ENCODE data around the gene PDIA5.
A peak's percentile ranks its signal among the peaks of the same experiment; 100 is the strongest.
"Not testable (repeated sequence)": the region's sequence is repeated elsewhere in the genome, so short reads cannot be mapped to it uniquely, and the experiment has no call there.

The PDIA5 gene

DNA sequence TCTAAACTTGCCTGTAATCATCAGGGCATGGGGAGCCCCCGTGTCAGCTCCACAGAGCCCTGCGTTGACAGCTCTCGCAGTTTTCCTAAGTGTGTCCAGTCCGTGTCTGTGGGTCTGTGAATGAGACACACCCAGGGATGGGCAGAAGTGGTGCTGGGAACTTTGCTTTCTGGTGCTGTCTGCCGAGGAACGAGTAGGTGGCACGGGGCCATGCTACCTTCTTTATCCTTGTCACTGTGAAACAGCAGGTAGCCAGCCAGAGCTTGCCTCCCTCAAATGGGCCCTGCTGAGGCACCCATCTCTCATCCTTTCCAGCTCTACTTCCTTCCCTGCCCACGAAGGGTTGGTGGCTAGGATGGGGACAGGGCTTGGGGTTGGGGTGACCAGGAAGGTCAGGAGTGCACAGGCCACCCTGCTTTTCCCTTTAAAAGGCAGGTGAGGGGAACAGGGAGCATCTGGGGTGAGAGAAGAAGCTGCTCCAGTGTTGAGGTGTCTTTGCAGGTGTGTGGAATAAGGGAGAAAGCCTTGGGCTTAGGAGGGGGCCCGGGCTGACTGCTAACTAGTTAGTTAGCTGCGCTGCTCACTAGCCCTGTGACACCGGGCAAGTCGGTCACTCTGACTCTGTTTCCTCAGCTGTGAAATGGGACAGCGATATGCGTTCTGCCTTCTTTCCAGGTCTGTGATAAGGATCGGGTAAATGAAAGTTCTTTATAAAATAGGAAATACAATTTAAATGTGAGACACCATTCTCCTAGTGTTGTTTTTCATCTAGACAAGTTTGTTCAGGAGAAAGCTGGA is 27.9 kb downstream of the PDIA5 start:
- no peak for DNase-seq

DNA sequence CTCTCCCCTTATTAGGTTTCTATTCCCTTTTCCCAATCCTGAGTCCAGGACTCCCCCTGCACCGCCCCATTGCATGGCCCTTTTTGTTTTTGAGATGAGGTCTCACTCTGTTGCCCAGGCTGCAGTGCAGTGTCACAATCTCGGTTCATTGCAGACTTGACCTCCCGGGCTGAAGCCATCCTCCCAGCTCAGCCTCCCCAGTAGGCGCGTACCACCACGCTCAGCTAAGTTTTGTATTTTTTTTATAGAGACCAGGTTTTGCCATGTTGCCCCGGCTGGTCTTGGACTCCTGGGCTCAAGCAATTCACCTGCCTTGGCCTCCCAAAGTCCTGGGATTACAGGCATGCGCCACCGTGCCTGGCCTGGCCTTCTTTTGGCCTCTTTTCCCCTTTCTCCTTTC is 29.3 kb downstream of the PDIA5 start:
- DNase-seq, result no peak

DNA sequence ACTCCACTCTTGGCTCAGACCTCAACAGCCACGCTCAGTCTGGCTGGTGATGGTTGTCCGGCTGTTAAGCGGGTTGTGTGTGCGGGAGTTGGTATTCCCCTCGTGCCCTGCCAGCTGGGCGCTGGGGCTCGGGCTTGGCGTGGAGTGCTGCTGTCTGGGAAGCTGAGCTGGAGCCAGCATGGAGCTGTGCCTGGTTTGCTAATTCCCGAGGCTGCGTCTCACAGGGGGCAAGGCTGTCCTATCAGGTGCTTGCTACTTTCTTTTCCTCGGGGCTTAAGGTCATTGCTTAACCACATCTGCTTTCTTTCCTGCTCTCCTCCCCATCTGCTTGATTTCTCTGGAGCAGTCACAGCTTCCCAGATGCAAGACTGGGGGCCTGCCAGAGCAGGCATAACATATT is 29.9 kb downstream of the PDIA5 start:
- DNase-seq, result no peak

DNA sequence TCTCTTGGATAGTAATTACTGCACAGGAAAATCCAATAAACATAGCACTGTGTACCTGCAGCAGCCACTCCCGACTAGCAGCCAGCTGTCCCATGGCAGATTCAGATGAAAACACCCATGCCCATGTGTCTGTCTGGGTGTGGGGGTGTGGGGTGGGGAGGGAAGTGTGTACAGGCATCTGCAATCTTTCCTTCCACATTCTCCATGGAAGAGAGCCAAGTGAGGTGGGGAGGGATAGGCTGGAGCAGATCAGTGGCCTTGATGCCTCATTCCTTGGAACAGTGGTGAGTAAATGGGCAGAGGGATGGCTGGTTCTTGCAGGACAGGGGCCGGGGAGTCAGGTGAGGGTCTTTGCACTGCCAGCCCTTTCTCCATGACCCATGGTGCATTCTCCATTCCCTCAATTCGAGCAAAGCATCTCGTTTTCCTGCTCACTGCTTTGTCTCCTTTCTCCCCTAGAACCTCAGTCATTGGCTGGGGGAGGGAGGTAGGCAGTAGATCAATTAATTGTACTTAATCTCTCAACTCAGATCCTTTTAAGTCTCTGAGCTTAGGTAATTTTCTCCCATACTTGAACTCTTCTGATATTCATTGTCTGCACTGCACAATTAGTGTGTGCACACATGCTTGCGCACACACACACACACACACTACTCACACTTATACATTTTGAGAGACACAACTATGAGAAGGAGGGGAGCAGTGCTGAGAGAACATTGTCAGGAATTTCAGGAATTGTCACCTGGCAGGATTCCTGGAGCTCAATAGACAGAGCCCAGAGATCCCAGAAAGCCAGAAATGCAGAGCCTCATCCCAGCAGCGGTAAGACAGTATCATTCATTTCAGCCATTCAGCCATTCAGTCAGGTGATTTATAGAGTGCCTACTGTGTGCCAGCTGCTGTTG is 31.9 kb downstream of the PDIA5 start:
- DNase-seq, result peak; percentile 19

DNA sequence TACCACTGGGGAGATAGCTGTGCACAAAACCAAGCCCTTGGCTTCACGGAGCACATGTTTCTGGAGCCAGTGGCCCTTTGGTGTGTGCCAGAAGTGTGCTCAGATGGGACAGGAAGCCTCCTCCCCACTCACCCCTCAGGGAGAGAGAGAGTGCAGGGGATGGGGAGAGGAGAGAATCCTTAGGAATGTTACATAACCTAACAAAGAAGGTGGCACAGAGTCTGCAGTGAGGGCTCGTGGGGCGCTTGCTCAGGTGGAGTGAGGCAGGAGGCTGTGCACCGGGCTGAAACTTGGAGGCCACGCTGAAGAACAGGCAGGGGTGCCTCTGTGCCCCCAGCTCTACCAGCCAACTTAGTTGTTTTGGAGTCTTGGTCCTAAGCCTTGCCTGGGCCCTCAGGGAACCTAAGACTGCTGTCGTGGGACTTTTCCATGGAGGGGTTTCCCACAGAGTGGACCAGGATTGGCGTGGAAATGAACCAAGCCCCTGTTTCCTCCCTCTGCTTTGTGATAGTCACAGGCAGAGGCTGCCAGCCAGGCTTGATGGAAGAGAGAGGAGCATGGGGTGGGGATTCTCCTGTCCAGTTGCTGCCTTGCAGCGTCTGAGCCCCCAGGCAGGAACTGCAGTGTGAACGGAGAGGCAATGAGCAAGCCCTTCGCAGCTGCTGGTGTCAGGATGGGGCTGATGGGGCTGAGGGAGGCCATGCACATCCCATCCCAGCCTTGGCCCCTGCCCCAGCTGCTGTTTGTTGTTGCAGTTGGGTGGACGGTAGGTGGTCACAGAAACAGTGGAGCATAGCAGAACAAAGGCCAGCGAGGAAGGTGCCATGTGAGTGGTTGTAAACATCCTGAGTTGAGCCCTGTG is 32.7 kb downstream of the PDIA5 start:
- DNase-seq, result no peak

DNA sequence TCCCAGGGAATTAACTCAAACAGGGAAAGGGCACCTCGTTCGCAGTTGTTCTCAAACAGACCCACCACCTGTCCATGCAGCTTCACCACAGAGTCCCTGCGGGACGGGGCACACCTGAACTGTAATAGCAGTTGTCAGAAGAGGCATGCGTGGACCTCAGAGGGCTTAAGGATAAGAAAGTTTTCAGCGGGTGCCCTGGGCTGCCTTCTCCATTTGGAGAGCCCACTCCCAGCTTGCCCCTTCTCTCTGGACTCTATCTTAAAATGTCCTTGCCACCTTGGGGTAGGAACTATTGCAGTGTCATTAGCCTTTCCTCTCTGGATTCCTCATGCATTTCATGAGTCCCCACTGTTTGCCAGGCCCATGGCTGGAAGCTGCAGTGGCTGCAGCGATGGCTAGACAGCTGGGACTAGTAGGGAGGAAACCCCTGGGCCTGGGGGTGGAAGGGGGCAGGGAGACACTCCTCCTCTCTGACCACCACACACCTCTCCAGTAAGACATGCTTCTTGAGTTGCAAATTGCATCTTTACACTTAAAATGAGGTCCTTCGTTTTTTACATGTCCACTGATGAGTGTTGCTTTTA is 33.5 kb downstream of the PDIA5 start:
- DNase-seq, result no peak

DNA sequence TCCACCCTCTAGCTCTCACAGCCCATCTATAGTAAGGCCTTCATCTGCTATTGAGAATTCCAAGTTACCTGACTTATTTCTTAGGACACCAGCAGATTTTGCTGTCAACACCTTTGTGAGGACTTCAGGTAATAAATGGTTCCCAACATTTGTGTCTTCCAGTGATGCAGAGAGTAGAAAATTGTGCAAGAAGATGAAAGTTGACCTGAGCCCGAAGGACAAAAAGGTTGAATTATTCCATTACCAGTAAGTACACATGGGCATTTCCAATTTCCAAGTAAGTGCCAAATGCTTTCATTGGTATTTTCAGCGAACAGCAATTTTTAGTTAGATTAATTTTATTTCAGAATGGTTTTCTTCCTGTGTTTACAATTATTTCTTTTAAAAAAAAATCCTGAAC is 35.4 kb downstream of the PDIA5 start:
- no peak for DNase-seq

DNA sequence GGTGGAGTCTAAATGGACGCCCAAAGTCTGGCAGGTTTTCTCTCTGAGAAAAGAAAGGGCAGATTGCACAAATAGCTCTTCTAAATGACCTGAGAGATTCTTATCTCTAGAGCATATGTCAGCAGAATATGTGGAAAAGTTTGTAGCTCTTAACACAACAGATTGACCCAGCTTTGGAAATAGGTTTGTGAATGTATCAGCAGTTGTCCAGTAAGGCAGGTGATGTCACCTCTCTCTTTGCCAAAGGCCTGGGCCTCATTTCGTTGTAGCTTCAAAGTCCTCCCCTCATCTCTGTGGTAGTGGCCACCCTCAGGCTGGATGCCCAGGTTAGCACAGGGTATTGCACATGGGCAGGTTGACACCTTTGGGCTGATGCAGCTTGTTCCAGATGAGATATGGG is 36.0 kb downstream of the PDIA5 start:
- DNase-seq, result no peak

DNA sequence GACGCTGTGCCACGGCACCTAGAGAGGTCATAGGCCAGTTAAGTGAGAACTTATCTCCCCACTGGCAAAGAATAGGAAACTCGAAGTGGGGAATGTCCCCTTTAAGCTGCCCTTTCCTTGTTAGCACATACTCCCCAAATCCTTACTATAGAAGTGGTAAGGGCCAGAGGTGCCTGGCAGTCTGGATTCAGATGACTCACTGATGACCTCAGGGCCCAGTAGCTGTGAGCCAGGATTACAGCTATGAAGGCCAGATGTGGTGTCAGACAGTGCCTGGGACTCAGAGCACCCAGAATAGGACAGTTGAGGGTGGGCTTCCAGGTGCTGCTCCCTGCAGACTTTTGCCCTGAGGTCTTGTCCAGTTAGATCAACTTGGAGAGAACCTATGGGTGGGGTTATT is 37.7 kb downstream of the PDIA5 start:
- no peak for DNase-seq

DNA sequence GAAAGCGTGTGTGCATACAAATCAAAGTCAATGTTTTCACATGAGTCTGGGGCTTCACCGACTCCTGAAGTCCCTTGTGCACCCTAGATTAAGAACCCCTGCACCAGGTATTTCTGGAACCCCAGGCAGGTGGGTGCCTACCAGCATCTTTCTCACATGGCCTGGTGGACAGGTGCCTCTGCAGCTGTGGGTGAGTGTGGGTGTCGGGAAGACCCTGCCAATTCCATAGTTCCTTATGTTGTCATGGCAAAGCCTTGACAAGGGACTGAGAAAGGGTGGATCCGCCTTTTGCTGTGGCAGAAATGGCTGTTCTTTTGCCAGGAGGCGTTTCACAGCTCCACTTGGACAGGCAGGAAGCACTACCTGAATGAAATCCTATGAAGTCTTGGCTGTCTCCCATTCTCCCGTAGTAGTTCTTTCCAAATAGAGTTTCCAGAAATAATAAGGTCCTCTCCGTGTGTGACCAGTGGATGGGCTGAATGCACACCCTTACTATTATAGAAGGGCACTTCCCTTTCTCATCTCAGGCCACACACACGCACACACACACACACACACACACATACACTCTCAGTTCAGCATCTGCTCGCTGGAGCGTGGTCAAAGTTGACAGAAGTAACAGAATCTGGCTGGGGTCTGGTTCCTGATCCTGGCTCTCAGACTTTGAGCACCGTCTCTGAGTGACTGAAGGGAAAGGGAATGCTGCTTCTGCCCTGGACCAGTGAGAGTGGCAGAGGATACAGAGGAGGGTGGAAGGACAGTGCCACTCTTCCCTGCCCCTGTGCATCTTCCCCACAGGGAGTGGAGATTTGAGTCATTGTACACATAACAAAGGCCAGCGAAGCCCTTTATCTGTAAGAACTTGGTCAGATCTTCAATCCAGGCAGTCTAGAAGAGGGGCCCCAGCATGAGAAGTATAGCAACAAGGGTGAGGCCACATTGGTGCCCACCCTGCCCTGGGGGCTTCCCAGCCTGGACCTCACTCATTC is 38.7 kb downstream of the PDIA5 start:
- no peak for DNase-seq

DNA sequence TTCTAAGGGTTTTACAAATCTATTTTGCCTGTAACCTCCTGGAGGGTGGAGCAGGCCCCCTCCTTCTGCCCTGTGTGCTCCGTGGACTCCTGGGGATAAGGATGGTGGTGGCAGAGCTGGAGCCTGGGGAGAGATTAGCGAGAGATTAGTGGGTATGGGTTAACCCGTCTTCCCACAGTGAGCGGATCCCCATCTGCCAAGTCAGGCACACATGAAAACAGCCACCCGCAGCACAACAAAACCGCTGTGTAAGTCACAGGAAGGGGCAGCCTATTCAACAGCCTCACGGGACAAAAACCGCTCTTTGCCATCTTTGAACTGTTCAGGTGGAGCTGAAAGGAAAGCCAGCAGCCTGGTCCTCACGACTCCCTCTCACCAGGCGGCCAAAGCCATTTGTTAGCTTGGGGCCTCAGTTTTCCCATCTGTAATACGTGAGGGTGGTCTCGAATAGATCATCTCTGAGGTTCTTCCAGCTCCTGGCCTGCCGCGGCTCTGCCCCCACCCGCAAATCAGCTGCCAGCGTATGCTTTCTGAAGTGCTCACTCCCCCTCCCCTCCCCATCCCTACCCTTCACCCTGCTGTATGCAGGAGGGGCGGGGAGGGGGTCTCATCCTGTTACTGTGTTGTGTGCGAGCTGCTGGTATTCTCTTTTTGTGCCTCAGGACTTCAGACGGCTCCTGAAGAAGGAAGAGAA is 43.6 kb downstream of the PDIA5 start:
- peak; percentile 39 for DNase-seq

DNA sequence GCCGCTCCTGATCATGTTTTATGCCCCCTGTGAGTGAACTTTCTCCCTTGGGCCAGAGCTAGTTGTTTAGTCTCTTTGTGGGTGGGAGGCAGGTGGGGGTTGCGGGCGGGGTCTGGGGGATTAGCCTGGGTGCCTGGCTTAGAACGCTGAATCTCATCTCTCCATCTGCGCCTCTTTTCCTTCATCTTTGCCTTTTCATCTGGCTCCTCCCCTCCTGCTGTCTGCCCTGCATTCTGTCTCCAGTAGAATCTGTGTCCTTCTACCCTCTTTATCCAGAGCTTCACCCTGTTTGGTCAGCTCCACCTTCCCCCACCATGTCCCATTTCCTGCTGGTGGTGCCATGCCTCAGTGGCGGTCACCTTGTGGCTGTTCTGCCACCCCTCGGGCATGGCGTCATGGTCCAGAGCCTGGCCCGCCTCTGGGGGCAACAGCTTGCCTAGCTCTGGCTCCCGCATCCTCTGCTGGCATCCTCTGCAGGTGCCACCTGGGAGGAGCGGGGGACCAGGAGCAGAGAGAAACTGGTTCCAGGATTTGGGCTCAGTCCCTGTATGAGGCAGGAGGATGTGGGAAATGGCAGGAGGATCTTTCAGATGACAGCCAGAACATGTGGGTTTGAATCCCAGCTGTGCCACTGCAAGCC is 44.3 kb downstream of the PDIA5 start:
- no peak for DNase-seq

DNA sequence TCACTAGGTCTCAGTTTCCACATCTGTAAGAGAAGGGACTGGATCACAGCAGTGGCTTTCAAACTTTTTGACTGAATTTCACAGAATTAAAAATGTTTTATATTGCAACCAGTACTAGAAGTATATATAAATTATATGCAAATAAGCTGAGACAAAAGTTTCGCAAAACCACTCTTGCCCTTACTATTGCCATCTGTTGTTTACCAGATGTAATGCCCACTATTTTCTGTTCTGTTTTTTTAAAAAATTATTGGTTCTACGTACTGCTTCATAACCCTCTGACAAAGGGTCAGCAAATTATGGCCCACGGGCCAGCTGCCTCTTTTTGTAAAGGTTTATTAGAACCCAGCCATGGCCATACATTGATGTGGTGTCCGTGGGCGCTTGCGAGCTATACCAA is 44.8 kb downstream of the PDIA5 start:
- no peak for DNase-seq

DNA sequence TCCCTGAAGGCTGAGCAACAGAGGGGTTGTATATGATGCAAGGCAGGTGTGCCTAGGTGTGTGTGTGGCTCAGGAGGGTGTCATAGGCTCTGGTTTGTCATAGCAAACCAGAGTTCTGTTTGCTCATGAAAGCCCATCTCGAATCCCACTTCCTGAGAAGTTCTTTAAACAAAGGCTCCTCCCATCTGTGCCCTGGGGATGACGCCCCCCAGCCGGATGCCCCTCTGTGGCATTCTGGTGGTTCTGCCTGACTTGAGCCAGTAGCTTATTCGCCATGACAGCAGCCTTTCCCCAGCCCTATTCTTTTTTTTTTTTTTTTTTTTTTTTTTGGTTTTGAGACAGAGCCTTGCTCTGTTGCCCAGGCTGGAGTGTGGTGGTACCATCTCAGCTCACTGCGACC is 45.4 kb downstream of the PDIA5 start:
- no peak for DNase-seq

DNA sequence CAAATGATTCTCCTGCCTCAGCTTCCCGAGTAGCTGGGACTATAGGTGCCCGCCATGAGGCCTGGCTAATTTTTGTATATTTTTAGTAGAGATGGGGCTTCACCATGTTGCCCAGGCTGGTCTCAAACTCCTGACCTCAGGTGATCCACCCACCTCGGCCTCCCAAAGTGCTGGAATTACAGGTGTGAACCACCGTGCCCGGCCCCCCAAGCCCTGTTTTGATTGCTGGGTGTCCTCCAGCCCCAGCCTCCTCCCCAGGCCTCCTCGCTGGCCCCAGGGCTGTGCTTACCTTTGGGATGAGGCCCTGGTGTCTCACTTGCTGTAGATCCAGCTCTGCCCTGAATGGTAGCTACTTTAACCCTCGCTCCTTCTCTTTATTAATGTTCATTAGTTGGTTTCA is 45.8 kb downstream of the PDIA5 start:
- DNase-seq, result not testable (repeated sequence)

DNA sequence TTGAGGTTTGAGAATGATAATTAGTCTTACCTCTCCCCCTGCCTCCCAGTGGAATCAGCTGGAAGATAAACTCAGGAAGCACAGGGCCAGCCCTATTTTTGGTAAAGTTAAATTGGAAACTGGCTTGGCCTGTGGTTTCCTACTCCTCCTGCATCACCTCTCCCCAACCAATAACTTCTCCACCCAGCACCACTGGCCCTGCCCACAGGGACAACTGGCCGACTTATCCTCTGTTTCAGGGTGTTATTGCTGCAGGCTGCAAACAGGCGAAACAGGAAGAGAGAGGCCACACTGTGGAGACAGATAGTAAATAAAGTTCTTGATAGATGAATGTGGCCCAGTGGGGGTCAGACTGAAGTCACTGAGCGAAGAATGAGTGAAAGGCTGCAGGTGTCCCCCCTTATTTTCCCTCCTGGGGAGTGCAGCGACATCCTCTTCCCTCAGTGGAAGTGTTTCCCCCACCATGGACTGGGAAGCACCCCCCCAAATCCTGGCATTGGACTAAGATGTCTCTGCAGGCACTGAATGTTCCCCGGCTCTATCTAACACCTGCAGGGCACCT is 47.1 kb downstream of the PDIA5 start:
- DNase-seq, result peak; percentile 29

DNA sequence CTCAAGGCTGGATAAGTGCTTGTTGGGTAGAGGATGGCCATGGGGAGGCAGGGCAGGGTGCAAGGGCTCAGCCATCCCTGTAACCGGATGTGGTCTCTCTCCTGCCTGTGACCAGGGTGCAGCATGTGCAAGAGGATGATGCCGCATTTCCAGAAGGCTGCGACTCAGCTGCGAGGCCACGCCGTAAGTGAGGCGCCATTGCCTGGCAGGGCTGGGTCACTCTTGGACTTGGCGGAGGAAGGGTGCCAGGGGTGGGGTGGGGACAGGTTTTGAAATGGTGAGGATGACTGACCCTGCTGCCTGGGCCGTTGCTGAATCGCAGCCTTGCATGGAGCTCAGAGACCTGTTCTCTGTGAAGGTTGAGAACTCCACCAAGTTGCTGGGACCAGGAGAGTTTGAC is 49.3 kb downstream of the PDIA5 start:
- DNase-seq, result no peak

DNA sequence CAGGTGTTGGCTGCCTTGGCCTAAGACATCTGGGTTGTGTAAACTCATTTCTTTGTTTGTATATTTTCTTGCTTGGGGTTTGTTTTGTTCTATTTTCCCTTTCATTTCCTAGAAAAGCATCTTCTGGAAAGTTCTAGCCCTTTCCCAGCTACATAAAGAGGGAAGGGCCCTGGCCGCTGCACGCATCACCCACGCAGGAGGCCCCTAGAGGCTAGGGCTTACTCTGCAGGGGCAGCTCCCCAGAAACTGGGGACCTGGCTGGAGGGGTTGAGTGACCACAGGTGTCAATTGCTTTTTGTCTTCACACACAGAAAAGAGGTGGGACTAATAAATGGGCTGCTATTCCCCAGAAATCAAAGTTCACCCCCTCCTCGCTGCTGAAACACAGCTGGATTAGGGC is 52.6 kb downstream of the PDIA5 start:
- DNase-seq, result no peak

DNA sequence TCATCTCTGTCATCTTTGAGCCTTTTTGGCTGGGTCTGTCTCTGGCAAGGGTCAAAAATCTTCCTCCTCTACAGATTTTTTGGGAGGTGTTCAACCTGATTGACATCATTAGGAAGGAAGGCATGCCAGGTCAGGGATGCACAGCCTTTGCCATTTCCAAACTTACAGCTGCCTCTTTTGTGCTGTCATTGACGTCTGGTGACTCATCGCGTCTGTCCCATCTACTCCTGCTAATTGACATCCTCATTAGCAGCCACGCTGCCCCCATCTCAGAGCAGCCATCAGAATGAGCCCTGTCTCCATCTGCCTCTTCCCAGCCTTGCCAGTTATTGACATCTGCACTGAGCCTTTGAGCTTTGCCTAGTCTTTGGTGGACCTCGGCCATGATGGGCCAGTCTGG is 53.0 kb downstream of the PDIA5 start:
- DNase-seq, result no peak

DNA sequence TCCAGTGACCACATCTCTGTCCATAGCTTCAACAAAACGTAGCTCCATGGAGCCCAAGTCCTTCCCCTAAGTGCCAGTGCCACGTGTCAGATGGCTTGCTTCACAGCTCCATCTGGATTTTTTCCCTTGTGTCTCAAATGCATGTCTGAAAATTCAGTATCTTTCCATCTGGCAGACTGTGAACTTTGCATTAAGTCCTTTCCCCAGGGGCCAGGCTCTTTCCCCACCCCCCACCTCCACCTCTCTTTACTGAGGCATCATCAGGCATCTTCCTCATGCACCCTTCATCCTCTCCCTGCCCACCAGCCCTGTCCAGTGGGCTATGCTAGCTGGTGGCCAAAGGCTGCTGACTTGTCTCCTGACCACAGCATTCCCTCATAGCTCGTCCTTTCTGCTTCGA is 53.7 kb downstream of the PDIA5 start:
- no peak for DNase-seq
